ENCODE measurements around the gene IFT43.

Gene IFT43

GRCh38 chr14:75985618-75986438 lies at the start of gene IFT43:
TSS of gene IFT43 (plus strand) at chr14:75985763. CDS start at chr14:75985787, 24 bp downstream.
- H3K27ac ChIP-seq: peak within 1 kb of the TSS; percentile 37
- DNase-seq (ENCODE audit: low read depth, low spot score): no peak

DNA sequence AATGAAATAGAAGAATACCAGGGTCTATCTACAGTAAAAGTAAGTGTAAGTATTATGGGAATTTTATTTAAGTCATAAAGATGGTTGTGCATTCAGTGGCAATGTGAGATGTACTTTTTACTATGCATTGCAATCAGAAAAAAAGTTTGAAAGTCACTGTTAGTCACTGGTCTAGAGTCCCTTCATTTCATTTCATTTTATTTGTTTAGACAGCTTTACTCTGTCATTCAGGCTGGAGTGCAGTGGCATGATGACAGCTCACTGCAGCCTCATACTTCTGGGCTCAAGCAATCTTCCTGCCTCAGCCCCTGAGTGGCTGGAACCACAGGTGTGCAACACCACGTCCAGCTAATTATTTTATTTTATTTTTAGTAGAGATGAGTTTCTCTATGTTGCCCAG lies 46.4 kb upstream of the IFT43 start:
- no peak for DNase-seq (ENCODE audit: low read depth, low spot score)
- H3K27ac ChIP-seq: no peak overlapping the region

GRCh38 chr14:75941030-75941429 lies 44.5 kb upstream of the IFT43 start:
- no peak overlapping the region for H3K27ac ChIP-seq
- no peak for DNase-seq (ENCODE audit: low read depth, low spot score)

- DNase-seq (ENCODE audit: low read depth, low spot score): no peak
- no peak overlapping the region for H3K27ac ChIP-seq
Measured at GRCh38 chr14:75944607-75945241, 40.8 kb upstream of the IFT43 start.

GRCh38 chr14:75946785-75947184 lies 38.8 kb upstream of the IFT43 start:
- no peak for DNase-seq (ENCODE audit: low read depth, low spot score)
- H3K27ac ChIP-seq: no peak overlapping the region

DNA sequence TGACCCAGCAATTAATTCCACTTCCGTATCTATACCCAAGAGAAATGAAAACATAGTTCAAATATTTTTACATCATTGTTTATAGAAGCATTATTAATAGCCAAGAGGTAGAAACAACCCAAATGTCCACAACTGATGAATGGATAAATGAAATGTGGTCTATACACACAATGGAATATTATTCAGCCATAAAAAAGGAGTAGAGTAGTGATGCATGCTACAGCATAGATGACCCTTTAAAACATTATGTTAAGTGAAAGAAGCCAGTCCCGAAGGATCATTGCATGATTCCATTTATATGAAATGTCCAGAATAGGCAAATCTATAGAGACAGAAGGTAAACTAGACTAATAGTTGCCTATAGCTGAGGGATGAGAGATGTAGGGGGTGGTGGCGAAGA lies 33.1 kb upstream of the IFT43 start:
- DNase-seq (ENCODE audit: low read depth, low spot score): no peak

DNA sequence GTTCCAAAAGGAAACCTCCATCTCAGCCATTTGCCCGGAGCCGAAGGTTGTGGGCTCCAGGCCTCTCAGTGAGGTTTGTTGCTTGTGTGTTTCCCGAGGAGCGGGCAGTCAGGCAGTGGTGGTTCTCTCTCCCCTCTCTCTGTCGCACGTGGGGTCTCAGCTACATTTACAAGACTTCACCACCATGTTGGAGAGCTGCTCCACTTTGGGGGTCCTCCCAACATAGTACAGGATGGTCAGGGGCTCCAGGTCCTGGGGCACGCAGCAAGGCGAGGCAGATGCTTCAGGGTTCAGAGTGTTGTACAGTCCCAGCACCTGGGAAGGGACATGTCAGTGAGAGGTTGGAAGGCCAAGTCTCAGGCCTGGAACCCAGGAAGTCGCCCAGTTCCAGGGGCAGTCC lies 26.5 kb upstream of the IFT43 start:
- no peak for DNase-seq (ENCODE audit: low read depth, low spot score)
- H3K27ac ChIP-seq: no peak overlapping the region

More for the DNA sequence above, 33.1 kb upstream of the IFT43 start:
- no peak overlapping the region for H3K27ac ChIP-seq

DNA sequence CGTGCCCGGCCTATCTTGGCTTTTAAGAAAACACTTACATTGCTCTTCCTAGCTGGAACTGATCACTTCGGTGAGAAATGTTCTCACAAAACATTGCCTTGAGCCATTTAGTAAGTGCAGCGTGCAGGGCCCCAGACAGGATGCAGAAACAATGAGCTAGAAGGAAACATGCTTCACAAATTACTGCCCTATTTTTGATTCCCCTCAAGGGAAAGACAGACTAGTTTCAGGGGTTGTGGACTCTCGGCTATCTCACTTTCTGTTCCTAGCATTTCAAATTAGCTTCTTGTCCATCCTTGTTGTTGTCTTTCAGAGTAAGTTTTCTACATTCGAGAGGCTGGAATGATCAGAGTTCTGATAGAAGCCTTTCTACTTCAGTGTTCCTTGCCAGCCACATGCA lies 25.3 kb upstream of the IFT43 start:
- no peak overlapping the region for H3K27ac ChIP-seq
- DNase-seq (ENCODE audit: low read depth, low spot score): no peak

GRCh38 chr14:75961662-75962061 lies 23.9 kb upstream of the IFT43 start:
- DNase-seq (ENCODE audit: low read depth, low spot score): no peak
- H3K27ac ChIP-seq: no peak overlapping the region

- no peak for DNase-seq (ENCODE audit: low read depth, low spot score)
- H3K27ac ChIP-seq: no peak overlapping the region
Measured at GRCh38 chr14:75967866-75968265, 17.7 kb upstream of the IFT43 start.

DNA sequence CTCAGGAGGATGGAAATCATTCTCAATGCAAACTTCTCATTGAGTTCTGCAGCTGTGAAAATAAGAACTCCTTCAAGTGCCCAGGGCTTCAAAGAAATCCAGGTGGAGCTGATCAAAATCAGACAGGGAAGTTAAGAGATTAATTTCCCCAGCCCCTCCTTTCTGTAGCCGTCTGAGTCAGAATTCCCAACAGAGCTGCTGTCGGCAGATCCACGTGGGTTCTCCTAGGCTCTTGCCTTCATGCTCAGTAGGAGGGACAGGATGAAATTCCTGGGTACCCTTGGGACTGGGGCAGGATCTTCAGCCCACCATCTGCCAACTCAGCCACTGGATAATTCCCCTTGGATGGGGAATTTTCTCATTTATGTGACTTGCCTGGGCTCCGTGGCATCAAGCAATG lies 17.1 kb upstream of the IFT43 start:
- H3K27ac ChIP-seq: no peak overlapping the region
- no peak for DNase-seq (ENCODE audit: low read depth, low spot score)

DNA sequence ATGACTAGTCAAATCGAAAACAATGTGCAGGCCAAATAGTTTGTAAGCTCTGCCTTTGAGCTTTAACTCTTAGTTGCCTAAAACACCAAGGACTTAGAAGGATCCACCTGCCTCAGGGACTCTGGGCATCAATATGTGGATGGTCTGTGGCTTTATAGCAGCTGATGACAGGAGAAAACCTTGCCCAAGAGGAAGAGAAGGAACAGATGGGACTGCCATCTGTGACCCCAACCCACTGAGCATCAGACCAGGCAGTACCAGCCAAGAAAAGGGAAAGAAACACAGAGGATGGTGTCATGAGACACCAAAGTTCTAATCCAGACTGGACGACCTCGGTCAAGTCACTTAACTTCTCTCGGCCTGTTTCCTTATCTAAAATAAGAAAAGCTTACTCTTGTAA lies 16.4 kb upstream of the IFT43 start:
- no peak for DNase-seq (ENCODE audit: low read depth, low spot score)
- H3K27ac ChIP-seq: no peak overlapping the region

DNA sequence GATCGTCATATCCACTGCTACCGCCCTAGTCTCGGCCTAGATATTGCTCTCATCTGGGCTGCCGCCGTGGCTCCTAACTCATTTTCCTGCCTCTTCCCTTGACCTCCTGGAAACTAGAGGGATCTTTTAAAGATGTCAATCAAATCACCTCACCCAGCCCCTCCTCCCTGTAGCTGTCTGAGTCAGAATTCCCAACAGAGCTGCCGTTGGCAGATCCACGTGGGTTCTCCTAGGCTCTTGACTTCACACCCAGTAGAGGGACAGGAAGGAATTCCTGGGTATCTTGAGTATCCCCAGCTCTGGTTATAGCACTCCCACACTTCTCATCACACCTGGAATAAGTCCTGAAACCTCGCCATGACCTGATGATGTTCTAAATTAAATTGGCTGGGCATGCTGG lies 15.7 kb upstream of the IFT43 start:
- no peak overlapping the region for H3K27ac ChIP-seq
- DNase-seq (ENCODE audit: low read depth, low spot score): no peak

DNA sequence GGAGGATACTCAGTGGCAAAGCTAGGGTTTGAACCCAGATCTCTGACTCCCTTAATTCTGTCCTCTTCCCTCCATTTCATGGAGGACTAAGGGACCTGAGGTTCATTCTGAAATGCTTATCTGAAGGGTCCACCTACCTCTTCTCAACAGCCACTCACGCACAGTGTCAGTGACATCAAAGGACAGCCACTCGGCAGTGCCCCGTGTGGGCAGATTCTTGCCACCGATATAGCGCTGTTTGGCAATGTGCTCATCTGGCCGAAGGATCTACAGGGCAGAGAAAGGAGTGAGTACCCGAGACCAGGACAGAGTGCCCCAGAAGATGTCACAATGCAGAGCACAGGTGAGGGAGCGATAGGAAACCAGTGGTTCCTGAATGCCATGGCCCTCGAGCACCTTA lies 14.6 kb upstream of the IFT43 start:
- no peak overlapping the region for H3K27ac ChIP-seq
- DNase-seq (ENCODE audit: low read depth, low spot score): no peak

DNA sequence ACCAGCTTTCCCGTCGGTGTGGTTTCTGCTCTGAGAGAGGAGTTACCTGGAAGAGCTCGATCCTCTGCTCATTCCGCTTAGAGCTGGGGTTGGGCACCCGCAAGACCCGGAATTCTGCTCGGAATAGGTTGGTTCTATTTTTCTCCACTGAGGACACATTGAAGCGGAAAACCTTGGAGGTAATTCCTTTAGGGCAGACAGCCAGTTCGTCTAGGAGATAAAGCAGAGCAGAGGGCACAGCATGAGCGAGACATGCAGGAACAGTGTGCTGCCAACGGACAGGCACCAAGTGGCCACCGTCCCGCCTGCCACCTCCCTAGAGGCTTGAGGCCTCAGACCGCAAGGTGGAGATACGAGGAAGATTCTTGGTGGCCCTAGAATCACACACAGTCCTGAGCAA lies 14.1 kb upstream of the IFT43 start:
- no peak overlapping the region for H3K27ac ChIP-seq
- DNase-seq (ENCODE audit: low read depth, low spot score): no peak

- no peak overlapping the region for H3K27ac ChIP-seq
- DNase-seq (ENCODE audit: low read depth, low spot score): no peak
Measured at GRCh38 chr14:75972801-75973421, 12.7 kb upstream of the IFT43 start.

- H3K27ac ChIP-seq: no peak overlapping the region
- no peak for DNase-seq (ENCODE audit: low read depth, low spot score)
Measured at GRCh38 chr14:75976826-75977581, 8.6 kb upstream of the IFT43 start.

DNA sequence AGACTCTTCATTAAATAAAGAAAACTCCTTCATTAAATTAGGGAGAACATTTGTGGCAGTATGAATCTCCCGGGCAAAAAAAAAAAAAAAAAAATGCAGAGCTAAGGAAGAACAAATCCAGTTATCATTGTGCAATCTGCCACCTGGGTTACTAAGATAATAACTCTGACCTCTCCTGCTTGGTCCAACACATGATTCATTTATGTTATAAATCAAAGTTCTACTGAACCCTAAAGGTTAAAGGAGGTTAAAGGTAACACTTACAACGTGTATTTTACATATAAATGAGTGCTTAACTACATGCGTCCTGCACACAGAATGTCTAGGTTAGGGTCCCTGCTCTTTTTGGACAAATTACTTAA lies 8.0 kb upstream of the IFT43 start:
- H3K27ac ChIP-seq: no peak overlapping the region
- no peak for DNase-seq (ENCODE audit: low read depth, low spot score)

DNA sequence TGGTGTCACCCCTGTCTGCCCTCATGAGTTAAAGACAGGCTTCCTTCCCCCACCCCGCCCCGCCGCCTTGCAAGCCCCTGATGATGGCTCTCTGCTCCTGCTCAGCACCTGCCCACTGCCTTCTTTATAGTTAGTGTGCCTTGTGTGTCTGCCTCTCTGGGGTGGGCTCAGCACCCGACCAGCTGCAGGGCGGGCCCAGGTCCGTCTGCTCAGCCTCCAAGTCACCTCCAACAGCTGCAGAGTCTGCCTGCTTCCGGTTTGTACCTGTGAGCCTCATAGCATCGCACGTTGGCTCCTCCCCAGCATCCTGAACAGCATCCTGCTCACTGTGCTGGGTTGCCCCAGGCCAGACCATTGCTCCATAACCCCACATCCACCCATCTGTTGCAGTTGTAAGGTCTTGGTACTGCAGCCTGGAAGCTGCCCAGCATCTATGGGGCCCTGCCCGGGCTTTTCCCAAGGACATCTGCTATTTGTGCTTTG lies 7.3 kb upstream of the IFT43 start:
- H3K27ac ChIP-seq: no peak overlapping the region
- DNase-seq (ENCODE audit: low read depth, low spot score): no peak

DNA sequence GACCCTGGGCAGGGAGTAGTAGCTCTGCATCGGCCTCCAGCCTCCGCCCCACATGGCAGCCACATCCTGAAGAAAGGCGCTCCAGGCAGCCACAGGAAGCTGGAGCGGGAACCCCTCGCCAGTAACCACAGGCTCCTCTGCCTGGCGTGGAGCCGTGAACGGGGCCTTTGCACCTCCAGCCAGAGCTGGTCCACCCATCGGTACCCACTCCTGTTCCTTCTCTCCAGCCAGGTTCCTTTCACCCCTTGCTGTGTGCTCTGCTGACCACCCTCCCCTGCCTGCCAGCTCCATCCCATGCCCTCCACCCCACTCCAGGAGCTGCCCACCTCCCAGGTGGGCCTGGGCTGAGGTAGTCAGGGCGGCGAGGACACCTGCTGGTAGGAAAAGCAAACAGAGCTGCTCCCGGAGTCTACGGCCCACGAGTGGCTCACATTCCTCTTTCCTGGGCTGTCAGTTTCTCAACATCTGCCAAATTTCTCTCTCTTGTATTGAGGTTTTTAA lies 6.4 kb upstream of the IFT43 start:
- no peak for DNase-seq (ENCODE audit: low read depth, low spot score)
- H3K27ac ChIP-seq: no peak overlapping the region

All from epithelial cell of prostate (primary cell).